Stimulated activated CD8-positive, alpha-beta memory T cell treated with anti-CD3 and anti-CD28 coated beads, Interleukin-4, amount 100 ng/mL, for 24 hours (primary cell): ENCODE results near the gene SLC5A2.
A peak's percentile ranks its signal among the peaks of the same experiment; 100 is the strongest.
"Not testable (repeated sequence)": the region's sequence is repeated elsewhere in the genome, so short reads cannot be mapped to it uniquely, and the experiment has no call there.

Source experiments
- DNase-seq: peaks from one replicate; pipeline ENCODE4 v3.0.0-alpha.2; 2020; ENCODE audit warnings: low read depth

Gene SLC5A2

DNA sequence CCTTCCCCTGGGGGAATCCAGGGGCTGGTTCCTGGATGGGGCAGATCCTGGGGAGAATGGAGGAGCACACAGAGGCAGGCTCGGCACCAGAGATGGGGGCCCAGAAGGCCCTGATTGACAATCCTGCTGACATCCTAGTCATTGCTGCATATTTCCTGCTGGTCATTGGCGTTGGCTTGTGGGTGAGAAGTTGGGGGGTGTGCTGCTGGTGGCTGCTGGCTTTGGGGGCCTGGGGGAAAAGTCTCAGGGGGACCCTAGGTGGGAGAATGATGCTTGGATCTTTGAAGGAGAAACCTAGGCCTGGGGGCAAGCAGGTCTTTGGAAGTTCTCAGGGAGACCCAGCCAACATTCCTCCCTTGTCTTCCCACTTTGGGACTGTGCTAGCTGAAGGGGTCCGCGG lies at the start of gene SLC5A2:
Gene SLC5A2 (plus strand): TSS at position 43 of the 400 bp plus-strand sequence. CDS start 14 bp downstream, at position 57.
- no peak for DNase-seq

GRCh38 chr16:31435341-31436220 lies 47.3 kb upstream of the SLC5A2 start:
- DNase-seq, result no peak

DNA sequence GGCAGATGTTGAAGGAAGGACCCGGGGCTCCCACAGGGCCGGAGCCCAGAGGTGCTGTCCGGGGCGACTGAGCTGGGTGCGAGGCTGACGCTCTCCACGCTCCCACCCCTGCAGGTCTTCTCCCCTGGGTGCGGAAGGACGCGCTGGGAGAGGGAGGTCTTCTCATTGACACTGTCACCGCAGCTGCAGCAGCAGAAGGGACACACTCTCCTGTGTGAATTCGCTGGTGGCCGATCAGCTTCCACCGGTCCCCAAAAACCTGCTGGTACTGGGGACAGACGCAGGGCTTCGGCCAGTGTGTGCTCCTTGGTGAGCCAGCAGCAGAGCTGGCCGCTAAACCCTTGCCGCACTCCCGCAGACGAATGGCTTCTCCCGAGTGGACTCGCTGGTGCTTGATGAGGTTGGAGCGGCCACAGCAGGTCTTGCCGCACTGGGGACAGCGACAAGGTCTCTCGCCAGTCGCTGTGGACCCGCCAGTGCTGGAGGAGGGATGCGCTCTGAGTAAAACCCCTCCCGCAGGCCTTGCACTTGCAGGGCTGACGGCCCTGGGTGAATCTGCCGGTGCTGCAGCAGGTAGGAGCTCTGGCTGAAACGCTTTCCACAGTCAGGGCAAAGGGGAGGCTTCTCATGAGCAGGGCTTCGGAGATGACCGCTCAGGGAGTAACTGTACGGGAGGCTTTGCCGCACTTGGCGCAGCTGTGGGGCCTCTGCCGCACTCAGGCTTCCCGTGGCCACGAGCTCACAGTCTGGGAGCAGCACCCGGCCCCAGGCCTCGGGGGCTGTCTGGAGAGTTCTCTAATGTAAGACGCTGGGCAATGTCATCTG lies 46.5 kb upstream of the SLC5A2 start:
- DNase-seq, result no peak

DNA sequence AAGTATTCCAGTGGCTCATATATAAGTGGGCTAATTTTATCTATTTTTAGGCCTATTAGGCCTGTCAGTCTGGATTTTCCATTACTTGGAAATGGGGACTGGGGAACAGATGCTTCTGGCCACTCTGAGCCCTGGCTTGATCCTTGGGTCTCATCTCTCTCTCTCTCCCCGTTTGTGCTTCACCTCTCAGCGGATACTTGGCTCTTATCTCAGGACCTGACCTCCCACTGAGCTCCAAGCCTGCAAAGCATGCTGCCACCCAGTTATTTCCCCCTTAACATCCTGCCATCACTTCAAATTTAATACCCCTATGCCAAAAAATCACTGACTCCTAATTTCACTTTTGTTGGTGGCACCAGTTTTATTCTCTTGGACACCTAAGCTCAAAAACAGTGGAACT lies 44.5 kb upstream of the SLC5A2 start:
- no peak for DNase-seq

- not testable (repeated sequence) for DNase-seq
Measured at GRCh38 chr16:31439023-31439422, 43.9 kb upstream of the SLC5A2 start.

GRCh38 chr16:31439519-31439918 lies 43.4 kb upstream of the SLC5A2 start:
- DNase-seq, result no peak

DNA sequence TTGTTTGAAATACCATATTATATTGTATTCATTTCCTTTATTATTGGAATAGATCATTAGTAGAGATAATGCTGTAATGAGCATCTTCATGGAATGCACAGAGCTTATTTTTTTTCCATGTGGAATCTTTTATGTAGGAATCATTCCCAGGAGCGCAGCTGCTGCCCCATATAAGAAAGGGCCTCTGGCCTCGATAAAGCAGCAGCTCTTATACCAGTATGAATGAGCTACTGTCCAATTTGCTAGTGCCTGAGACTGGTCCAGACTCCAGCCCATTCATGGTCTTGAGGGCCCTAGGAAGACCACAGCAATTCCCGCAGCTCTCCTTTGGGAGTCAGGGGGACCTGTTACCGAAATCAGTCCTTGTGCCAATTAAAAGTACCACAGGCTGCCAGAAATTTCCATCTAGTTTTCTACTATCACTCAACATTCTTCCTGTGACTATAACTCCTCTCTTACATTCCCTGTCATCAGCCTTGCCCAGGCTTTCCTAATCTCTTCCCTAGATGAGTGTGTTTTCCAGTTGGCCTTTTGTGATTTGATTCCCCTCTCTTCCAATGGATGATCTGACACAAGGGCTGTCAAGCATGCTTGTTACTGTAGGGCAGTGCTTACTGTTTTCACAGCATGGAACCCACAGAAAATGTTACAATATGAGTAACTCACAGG lies 42.3 kb upstream of the SLC5A2 start:
- DNase-seq, result no peak

DNA sequence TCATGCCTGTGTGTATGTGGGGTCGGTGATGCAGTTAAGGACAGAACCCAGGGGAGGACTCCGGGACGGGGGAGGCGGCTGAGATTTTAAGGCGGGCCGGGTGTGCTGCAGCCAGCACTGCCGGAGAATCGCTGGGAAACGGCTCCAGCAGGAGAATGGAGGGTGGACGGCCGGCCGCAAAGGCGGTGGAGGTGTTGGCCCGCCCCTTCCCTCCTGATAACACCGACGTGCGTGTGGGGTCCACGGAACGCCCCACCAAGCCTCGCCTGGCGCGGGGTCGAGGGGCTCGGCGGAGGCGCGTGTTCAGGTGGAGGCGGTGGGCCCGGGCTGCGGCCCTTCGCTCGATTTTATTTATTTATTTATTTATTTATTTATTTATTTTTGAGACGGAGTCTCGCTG lies 41.0 kb upstream of the SLC5A2 start:
- no peak for DNase-seq

- DNase-seq, result not testable (repeated sequence)
Measured at GRCh38 chr16:31445931-31446330, 37.0 kb upstream of the SLC5A2 start.

DNA sequence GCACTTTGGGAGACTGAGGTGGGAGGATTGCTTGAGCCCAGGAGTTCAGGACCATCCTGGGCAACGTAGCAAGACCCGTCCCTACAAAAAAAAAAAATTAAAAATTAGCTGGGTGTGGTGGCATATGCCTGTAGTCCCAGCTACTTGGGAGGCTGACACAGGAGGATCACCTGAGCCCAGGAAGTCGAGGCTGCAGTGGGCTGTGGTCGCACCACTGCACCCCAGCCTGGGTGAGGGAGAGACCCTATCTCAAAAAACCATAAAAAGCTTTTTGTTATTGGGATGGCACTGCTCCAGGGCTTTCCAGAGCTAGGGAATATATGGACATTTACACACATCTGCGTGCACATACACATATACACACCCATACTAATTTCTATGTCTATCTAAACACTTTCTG lies 31.7 kb upstream of the SLC5A2 start:
- no peak for DNase-seq

- no peak for DNase-seq
Measured at GRCh38 chr16:31451681-31452351, 31.1 kb upstream of the SLC5A2 start.

- DNase-seq, result no peak
Measured at GRCh38 chr16:31452631-31453106, 30.3 kb upstream of the SLC5A2 start.

- DNase-seq, result no peak
Measured at GRCh38 chr16:31453255-31454204, 29.4 kb upstream of the SLC5A2 start.

GRCh38 chr16:31455601-31456314 lies 27.2 kb upstream of the SLC5A2 start:
- no peak for DNase-seq

- DNase-seq, result no peak
Measured at GRCh38 chr16:31456988-31457360, 25.9 kb upstream of the SLC5A2 start.

DNA sequence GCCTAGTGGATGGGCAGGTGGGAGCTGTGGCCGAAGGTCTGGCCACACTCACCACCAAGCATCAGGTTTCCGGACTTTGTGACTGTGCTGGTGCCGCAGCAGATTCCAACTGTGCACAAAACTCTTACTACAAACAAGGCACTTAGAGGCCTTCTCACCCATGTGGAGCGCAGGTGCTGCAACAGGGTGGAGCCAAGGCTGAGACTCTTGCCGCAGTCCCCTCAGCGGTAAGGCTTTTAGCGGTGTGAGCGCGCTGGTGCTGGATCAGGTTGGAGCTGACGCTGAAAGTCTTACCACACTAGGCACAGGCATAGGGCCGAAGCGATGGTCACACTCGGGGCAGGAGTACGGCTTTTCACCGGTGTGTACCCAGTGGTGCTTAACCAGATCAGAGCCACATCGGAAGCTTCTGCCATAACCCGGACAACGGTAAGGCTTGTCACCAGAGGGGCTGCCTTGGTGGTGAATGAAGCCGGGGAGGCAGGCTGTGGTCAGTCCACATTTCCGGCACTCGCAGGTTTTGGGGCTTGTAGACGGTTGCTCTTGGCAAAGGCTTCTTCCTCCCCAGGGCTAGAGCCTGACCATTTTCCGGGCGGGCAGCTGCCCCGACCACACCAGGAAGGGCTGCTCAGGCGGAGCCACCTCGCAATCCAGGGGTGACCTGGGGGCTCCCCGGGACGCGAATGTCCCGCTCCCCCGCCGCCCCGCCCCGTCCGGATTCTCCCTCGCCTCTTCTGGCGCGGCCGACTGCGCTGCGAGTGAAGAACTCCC lies 24.7 kb upstream of the SLC5A2 start:
- DNase-seq, result peak; percentile 35

- peak; percentile 93 for DNase-seq
Measured at GRCh38 chr16:31458844-31459686, 23.9 kb upstream of the SLC5A2 start, which contains the start of gene ARMC5. Gene ARMC5 (plus strand): TSS chr16:31459501. CDS start chr16:31459525, 24 bp downstream.
